ENCODE measurements around the gene LRP1B.

LRP1B gene

GRCh38 chr2:141508806-141509595, 621.8 kb downstream of the LRP1B start:
- peak; percentile 44; the same call in 2 of the 3 replicates for ATAC-seq
- TF ChIP-seq PATZ1 (CRISPR knock-in tag; IDR thresholded peaks at IDR 0.05; ENCODE audit: borderline replicate concordance) (no peak), ZNF8 (CRISPR knock-in tag; IDR thresholded peaks at IDR 0.05) (no peak), CREB5 (CRISPR knock-in tag; IDR thresholded peaks at IDR 0.05; ENCODE audit: low read depth) (no peak)

- TF ChIP-seq TCF4 (CRISPR knock-in tag; IDR thresholded peaks at IDR 0.05; ENCODE audit: borderline replicate concordance) (no peak), CSDC2 (CRISPR knock-in tag; IDR thresholded peaks at IDR 0.05) (no peak), CREB5 (CRISPR knock-in tag; IDR thresholded peaks at IDR 0.05; ENCODE audit: low read depth) (no peak), OSR1 (CRISPR knock-in tag; IDR thresholded peaks at IDR 0.05) (no peak), CSRNP3 (CRISPR knock-in tag; IDR thresholded peaks at IDR 0.05) (no peak), RARB (CRISPR knock-in tag; IDR thresholded peaks at IDR 0.05) (no peak), ZC3H10 (CRISPR knock-in tag; IDR thresholded peaks at IDR 0.05) (no peak), ZFP3 (CRISPR knock-in tag; IDR thresholded peaks at IDR 0.05) (no peak), POU6F1 (CRISPR knock-in tag; IDR thresholded peaks at IDR 0.05; ENCODE audit: borderline replicate concordance, low read depth) (no peak)
- ATAC-seq: peak; percentile 65
Observed at GRCh38 chr2:141508086-141508752, 622.6 kb downstream of the LRP1B start.

- TF ChIP-seq SNAI2 (CRISPR knock-in tag; IDR thresholded peaks at IDR 0.05): no peak
- TF ChIP-seq CREB5 (CRISPR knock-in tag; IDR thresholded peaks at IDR 0.05; ENCODE audit: low read depth): no peak
- TF ChIP-seq ISL1 (CRISPR knock-in tag; IDR thresholded peaks at IDR 0.05): peak; percentile 45
- peak; percentile 62 for TF ChIP-seq TCF4 (CRISPR knock-in tag; IDR thresholded peaks at IDR 0.05; ENCODE audit: borderline replicate concordance)
- no peak for ATAC-seq
Observed at GRCh38 chr2:141506135-141506534, 624.7 kb downstream of the LRP1B start.

- no peak for ATAC-seq
- no peak for TF ChIP-seq CREB5 (CRISPR knock-in tag; IDR thresholded peaks at IDR 0.05; ENCODE audit: low read depth)
- no peak for TF ChIP-seq GLIS3 (CRISPR knock-in tag; IDR thresholded peaks at IDR 0.05)
- no peak for TF ChIP-seq PATZ1 (CRISPR knock-in tag; IDR thresholded peaks at IDR 0.05; ENCODE audit: borderline replicate concordance)
- TF ChIP-seq ESRRG (CRISPR knock-in tag; IDR thresholded peaks at IDR 0.05): no peak
- no peak for TF ChIP-seq OSR1 (CRISPR knock-in tag; IDR thresholded peaks at IDR 0.05)
- TF ChIP-seq ZNF70 (CRISPR knock-in tag; IDR thresholded peaks at IDR 0.05): no peak
- no peak for TF ChIP-seq CSDC2 (CRISPR knock-in tag; IDR thresholded peaks at IDR 0.05)
- TF ChIP-seq ZFP3 (CRISPR knock-in tag; IDR thresholded peaks at IDR 0.05): no peak
- no peak for TF ChIP-seq POU6F1 (CRISPR knock-in tag; IDR thresholded peaks at IDR 0.05; ENCODE audit: borderline replicate concordance, low read depth)
- TF ChIP-seq TCF4 (CRISPR knock-in tag; IDR thresholded peaks at IDR 0.05; ENCODE audit: borderline replicate concordance): no peak
- TF ChIP-seq TOX (CRISPR knock-in tag; IDR thresholded peaks at IDR 0.05; ENCODE audit: borderline replicate concordance): no peak
- TF ChIP-seq BACH2 (CRISPR knock-in tag; IDR thresholded peaks at IDR 0.05; ENCODE audit: borderline replicate concordance): no peak
- no peak for TF ChIP-seq ZFP30 (CRISPR knock-in tag; IDR thresholded peaks at IDR 0.05)
- no peak for TF ChIP-seq ZNF8 (CRISPR knock-in tag; IDR thresholded peaks at IDR 0.05)
Observed at GRCh38 chr2:141501752-141502151, 629.1 kb downstream of the LRP1B start.

Data from SK-N-SH treated with all-trans-retinoic acid at 6 μM for 48 hours (cell line).